Measurements from ENCODE around the gene BCKDK. TPM values are rescaled to one million over a fixed set of nuclear protein-coding genes. Genes with fewer than 3 reads are reported as not detected.
A peak's percentile ranks its signal among the peaks of the same experiment; 100 is the strongest.

BCKDK gene
- total and polyA plus RNA-seq, 2 of the 13 experiments (the other 11 are each of a cell fraction or from before 2014, with no cell fraction given), result 24.9 to 42.6 TPM

- TF ChIP-seq, protein P1, sequence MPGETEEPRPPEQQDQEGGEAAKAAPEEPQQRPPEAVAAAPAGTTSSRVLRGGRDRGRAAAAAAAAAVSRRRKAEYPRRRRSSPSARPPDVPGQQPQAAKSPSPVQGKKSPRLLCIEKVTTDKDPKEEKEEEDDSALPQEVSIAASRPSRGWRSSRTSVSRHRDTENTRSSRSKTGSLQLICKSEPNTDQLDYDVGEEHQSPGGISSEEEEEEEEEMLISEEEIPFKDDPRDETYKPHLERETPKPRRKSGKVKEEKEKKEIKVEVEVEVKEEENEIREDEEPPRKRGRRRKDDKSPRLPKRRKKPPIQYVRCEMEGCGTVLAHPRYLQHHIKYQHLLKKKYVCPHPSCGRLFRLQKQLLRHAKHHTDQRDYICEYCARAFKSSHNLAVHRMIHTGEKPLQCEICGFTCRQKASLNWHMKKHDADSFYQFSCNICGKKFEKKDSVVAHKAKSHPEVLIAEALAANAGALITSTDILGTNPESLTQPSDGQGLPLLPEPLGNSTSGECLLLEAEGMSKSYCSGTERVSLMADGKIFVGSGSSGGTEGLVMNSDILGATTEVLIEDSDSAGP (CRISPR knock-in tag; IDR thresholded peaks at IDR 0.05; ENCODE audit: borderline replicate concordance), result peak; percentile 89
- TF ChIP-seq YEATS2 (CRISPR knock-in tag; IDR thresholded peaks at IDR 0.05; ENCODE audit: borderline replicate concordance) (peak; percentile 89), ZNF609 (CRISPR knock-in tag; IDR thresholded peaks at IDR 0.05; ENCODE audit: borderline replicate concordance) (peak; percentile 83; the same call in 1 of the 2 replicates), ZC3H4 (CRISPR knock-in tag; IDR thresholded peaks at IDR 0.05; ENCODE audit: borderline replicate concordance) (peak; percentile 45; the same call in 1 of the 2 replicates), ZHX1 (CRISPR knock-in tag; IDR thresholded peaks at IDR 0.05; ENCODE audit: low read depth) (peak; percentile 87), NR0B2 (CRISPR knock-in tag; IDR thresholded peaks at IDR 0.05) (peak; percentile 95), MBNL3 (CRISPR knock-in tag; conservative IDR thresholded peaks at IDR 0.05) (no peak), NFATC3 (CRISPR knock-in tag; IDR thresholded peaks at IDR 0.05) (peak; percentile 77; the same call in 1 of the 2 replicates), ESRRA (CRISPR knock-in tag; IDR thresholded peaks at IDR 0.05; ENCODE audit: low read depth) (peak; percentile 92), HOMEZ (CRISPR knock-in tag; IDR thresholded peaks at IDR 0.05; ENCODE audit: low read depth) (peak; percentile 77), MLLT10 (CRISPR knock-in tag; IDR thresholded peaks at IDR 0.05) (no peak), CC2D1A (CRISPR knock-in tag; IDR thresholded peaks at IDR 0.05) (peak; percentile 52; the same call in 1 of the 2 replicates), NR2C2 (CRISPR knock-in tag; IDR thresholded peaks at IDR 0.05; ENCODE audit: borderline replicate concordance) (peak; percentile 88), EZH2 (conservative IDR thresholded peaks at IDR 0.05; ENCODE audit: low read depth, low read length) (no peak), RBM22 (optimal IDR thresholded peaks at IDR 0.05; ENCODE audit: low read length) (no peak), STAT5B (CRISPR knock-in tag; IDR thresholded peaks at IDR 0.05) (no peak; the same call in 1 of the 2 replicates)
These were observed 2.4 kb upstream of the BCKDK start (continued) for GRCh38 chr16:31105677-31106213.
